GM12878 (cell line): ENCODE measurements around the gene RPLP2. TPM values are rescaled to one million over a fixed set of nuclear protein-coding genes. Genes with fewer than 3 reads are reported as not detected.

Experiments
- BHLHE40 ChIP-seq, 2 experiments: fragments of 450-650 bp in 1 of 2; IDR thresholded peaks; 2 replicates each; pipeline ENCODE4 v1.6.1; 2011 to 2017; ENCODE audit warnings: low read depth in 2 of 2, borderline replicate concordance in 1 of 2, improper control_type of control experiment in 1 of 2, low read length in 1 of 2, mild to moderate bottlenecking in 1 of 2
- BMI1 ChIP-seq: fragments of 450-650 bp; IDR thresholded peaks from 2 replicates; pipeline ENCODE4 v1.6.1; 2016; ENCODE audit warnings: mild to moderate bottlenecking, moderate library complexity, borderline replicate concordance
- CHD2 ChIP-seq: IDR thresholded peaks from 2 replicates; pipeline ENCODE4 v1.6.1; 2011; ENCODE audit warnings: low read depth, low read length, improper control_type of control experiment, borderline replicate concordance
- CREM ChIP-seq: IDR thresholded peaks from 2 replicates; pipeline ENCODE4 v1.6.1; 2014; ENCODE audit warnings: antibody characterized with exemption, low read depth
- DPF2 ChIP-seq: fragments of 450-650 bp; IDR thresholded peaks from 2 replicates; pipeline ENCODE4 v1.6.1; 2017; ENCODE audit warnings: mild to moderate bottlenecking
- ESRRA ChIP-seq: IDR thresholded peaks from 2 replicates; pipeline ENCODE4 v1.6.1; 2012; ENCODE audit warnings: mild to moderate bottlenecking, low read length, improper control_type of control experiment
- HCFC1 ChIP-seq: fragments of 150-350 bp; IDR thresholded peaks from 2 replicates; pipeline ENCODE4 v1.6.1; 2014; ENCODE audit warnings: low read length
- HDGF ChIP-seq: fragments of 450-650 bp; IDR thresholded peaks from 2 replicates; pipeline ENCODE4 v1.6.1; 2016; ENCODE audit warnings: antibody characterized with exemption
- IRF4 ChIP-seq: IDR thresholded peaks from 2 replicates; pipeline ENCODE4 v1.6.1; 2011; ENCODE audit warnings: low read depth, low read length
- PAX5 ChIP-seq: IDR thresholded peaks from 2 replicates; pipeline ENCODE4 v1.6.1; 2011; ENCODE audit warnings: low read depth, low read length, borderline replicate concordance
- POLR2A ChIP-seq: IDR thresholded peaks from 2 replicates; pipeline ENCODE4 v1.6.1; 2011; ENCODE audit warnings: low read depth, mild to moderate bottlenecking, low read length
- POLR2AphosphoS5 ChIP-seq: IDR thresholded peaks from 2 replicates; pipeline ENCODE4 v1.6.1; 2011; ENCODE audit warnings: mild to moderate bottlenecking, low read length, inconsistent platforms
- RBBP5 ChIP-seq: fragments of 200-600 bp; sonication (generic); conservative IDR thresholded peaks from 2 replicates; pipeline ENCODE4 v1.6.1; 2016
- TARDBP ChIP-seq: IDR thresholded peaks from 2 replicates; pipeline ENCODE4 v1.6.1; 2016; ENCODE audit warnings: borderline replicate concordance
- TCF3 ChIP-seq: IDR thresholded peaks from 2 replicates; pipeline ENCODE4 v1.6.1; 2012; ENCODE audit warnings: low read depth, mild to moderate bottlenecking, low read length, borderline replicate concordance; ENCODE audit not compliant: insufficient read depth
- TCF7 ChIP-seq: IDR thresholded peaks from 2 replicates; pipeline ENCODE4 v1.6.1; 2014; ENCODE audit warnings: antibody characterized with exemption, borderline replicate concordance
- polyA plus RNA-seq, 11 experiments: library from polyadenylated mRNA; depleted of rRNA in 4 of 11; unstranded in 6 of 11; stranded (reverse) in 5 of 11; fragments of >200 nt; fragmentation: Nextera tagmentation in 4 of 11; fragmentation: Illumina TruSeq in 1 of 11; extraction: Ambion mirVana in 4 of 11; extraction: Trizol in 1 of 11; gene quantifications; 1 replicate in 1 of 11; 2 replicates in 10 of 11; pipeline versions ENCODE4 v1.2.1 to v1.2.3, GENCODE V29; 2011 to 2016; ENCODE audit warnings: inconsistent platforms in 2 of 11, missing spikeins in 2 of 11, low read depth in 1 of 11
- total RNA-seq, 4 experiments: library from RNA; depleted of rRNA in 3 of 4; stranded (reverse); fragments of >200 nt in 3 of 4; fragmentation: Illumina TruSeq in 1 of 4; extraction: Trizol in 1 of 4; gene quantifications; 2 replicates each; pipeline versions ENCODE4 v1.2.1 to v1.2.3, GENCODE V29; 2013 to 2021
- TF ChIP-seq, protein P1 (sequence below): IDR thresholded peaks from 2 replicates; pipeline ENCODE4 v1.6.1; 2012; ENCODE audit warnings: improper control_type of control experiment, low read depth, low read length; ENCODE audit not compliant: insufficient replicate concordance
- TF ChIP-seq, protein P2 (sequence below): fragments of 450-650 bp; IDR thresholded peaks from 2 replicates; pipeline ENCODE4 v1.6.1; 2017; ENCODE audit warnings: mild to moderate bottlenecking, moderate library complexity
- TF ChIP-seq, protein P3 (sequence below): fragments of 150-350 bp; IDR thresholded peaks from 2 replicates; pipeline ENCODE4 v1.6.1; 2014; ENCODE audit warnings: mild to moderate bottlenecking, low read depth, low read length

Gene RPLP2
- total and polyA plus RNA-seq, 10 of the 15 experiments (the other 5 are each of a cell fraction or from before 2014, with no cell fraction given), result 488 to 3,558 (median 1,481) TPM

DNA sequence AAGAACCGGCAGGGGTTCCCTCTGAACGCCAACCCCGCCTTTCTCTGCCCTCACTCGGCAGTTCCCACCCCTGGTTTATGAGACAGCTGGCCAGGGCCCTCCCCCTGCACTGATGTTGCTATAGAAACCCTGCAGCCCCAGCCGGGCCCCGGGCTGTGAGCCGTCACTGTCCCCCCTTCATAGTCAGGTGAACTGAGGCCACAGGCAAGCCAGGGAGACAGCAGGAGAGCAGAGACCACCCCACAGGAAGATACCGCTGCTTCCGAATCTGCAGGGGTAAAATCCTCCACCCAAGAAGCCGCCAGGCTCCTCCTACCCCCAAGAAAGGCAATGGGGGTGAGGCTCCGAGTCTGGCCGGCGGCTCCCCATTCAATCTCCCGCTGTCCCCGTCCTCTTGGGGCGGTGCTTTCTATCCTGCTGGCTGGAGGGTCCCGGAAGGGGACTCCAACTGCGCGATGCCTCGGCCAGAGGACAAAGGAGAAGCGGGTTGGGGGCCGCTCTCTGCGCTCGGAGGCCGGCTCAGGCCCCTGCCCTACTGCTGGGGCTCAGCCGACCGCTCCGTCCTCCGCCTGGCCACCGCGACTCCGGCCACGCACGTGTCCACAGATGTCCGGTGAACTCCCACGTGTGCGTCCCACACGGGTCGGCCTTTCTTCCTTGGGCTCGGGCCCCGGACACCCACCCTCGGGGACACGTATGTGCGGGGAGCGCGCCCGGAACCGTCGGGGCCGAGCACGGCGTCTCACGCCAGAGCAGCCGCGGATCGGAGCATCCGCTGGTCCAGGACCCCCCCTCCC is 12.3 kb upstream of the RPLP2 start (continued):
- TF ChIP-seq, protein P1, sequence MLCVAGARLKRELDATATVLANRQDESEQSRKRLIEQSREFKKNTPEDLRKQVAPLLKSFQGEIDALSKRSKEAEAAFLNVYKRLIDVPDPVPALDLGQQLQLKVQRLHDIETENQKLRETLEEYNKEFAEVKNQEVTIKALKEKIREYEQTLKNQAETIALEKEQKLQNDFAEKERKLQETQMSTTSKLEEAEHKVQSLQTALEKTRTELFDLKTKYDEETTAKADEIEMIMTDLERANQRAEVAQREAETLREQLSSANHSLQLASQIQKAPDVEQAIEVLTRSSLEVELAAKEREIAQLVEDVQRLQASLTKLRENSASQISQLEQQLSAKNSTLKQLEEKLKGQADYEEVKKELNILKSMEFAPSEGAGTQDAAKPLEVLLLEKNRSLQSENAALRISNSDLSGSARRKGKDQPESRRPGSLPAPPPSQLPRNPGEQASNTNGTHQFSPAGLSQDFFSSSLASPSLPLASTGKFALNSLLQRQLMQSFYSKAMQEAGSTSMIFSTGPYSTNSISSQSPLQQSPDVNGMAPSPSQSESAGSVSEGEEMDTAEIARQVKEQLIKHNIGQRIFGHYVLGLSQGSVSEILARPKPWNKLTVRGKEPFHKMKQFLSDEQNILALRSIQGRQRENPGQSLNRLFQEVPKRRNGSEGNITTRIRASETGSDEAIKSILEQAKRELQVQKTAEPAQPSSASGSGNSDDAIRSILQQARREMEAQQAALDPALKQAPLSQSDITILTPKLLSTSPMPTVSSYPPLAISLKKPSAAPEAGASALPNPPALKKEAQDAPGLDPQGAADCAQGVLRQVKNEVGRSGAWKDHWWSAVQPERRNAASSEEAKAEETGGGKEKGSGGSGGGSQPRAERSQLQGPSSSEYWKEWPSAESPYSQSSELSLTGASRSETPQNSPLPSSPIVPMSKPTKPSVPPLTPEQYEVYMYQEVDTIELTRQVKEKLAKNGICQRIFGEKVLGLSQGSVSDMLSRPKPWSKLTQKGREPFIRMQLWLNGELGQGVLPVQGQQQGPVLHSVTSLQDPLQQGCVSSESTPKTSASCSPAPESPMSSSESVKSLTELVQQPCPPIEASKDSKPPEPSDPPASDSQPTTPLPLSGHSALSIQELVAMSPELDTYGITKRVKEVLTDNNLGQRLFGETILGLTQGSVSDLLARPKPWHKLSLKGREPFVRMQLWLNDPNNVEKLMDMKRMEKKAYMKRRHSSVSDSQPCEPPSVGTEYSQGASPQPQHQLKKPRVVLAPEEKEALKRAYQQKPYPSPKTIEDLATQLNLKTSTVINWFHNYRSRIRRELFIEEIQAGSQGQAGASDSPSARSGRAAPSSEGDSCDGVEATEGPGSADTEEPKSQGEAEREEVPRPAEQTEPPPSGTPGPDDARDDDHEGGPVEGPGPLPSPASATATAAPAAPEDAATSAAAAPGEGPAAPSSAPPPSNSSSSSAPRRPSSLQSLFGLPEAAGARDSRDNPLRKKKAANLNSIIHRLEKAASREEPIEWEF, result no peak
- TF ChIP-seq HCFC1 (peak; percentile 7; the same call in 1 of the 2 replicates), CHD2 (0 out of 2 replicates have a peak, but pooled peaks have one; percentile 11), DPF2 (no peak), ESRRA (no peak), POLR2AphosphoS5 (peak; percentile 42; the same call in 1 of the 2 replicates), IRF4 (no peak), HDGF (0 out of 2 replicates have a peak, but pooled peaks have one; percentile 59), CREM (0 out of 2 replicates have a peak, but pooled peaks have one; percentile 20), TARDBP (0 out of 2 replicates have a peak, but pooled peaks have one; percentile 28), POLR2A (peak; percentile 71), BHLHE40 (IDR thresholded peaks at IDR 0.05; ENCODE audit: borderline replicate concordance in 1 of 2, low read depth in 2 of 2, low read length in 1 of 2) (peak; percentile 32 to 75; a peak in 1 of 4 replicates), TCF3 (0 out of 2 replicates have a peak, but pooled peaks have one; percentile 47), PAX5 (no peak), TCF7 (no peak), BMI1 (peak; percentile 86), RBBP5 (no peak)
- TF ChIP-seq, protein P2, sequence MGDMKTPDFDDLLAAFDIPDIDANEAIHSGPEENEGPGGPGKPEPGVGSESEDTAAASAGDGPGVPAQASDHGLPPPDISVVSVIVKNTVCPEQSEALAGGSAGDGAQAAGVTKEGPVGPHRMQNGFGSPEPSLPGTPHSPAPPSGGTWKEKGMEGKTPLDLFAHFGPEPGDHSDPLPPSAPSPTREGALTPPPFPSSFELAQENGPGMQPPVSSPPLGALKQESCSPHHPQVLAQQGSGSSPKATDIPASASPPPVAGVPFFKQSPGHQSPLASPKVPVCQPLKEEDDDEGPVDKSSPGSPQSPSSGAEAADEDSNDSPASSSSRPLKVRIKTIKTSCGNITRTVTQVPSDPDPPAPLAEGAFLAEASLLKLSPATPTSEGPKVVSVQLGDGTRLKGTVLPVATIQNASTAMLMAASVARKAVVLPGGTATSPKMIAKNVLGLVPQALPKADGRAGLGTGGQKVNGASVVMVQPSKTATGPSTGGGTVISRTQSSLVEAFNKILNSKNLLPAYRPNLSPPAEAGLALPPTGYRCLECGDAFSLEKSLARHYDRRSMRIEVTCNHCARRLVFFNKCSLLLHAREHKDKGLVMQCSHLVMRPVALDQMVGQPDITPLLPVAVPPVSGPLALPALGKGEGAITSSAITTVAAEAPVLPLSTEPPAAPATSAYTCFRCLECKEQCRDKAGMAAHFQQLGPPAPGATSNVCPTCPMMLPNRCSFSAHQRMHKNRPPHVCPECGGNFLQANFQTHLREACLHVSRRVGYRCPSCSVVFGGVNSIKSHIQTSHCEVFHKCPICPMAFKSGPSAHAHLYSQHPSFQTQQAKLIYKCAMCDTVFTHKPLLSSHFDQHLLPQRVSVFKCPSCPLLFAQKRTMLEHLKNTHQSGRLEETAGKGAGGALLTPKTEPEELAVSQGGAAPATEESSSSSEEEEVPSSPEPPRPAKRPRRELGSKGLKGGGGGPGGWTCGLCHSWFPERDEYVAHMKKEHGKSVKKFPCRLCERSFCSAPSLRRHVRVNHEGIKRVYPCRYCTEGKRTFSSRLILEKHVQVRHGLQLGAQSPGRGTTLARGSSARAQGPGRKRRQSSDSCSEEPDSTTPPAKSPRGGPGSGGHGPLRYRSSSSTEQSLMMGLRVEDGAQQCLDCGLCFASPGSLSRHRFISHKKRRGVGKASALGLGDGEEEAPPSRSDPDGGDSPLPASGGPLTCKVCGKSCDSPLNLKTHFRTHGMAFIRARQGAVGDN, result 0 out of 2 replicates have a peak, but pooled peaks have one; percentile 15
- TF ChIP-seq, protein P3, sequence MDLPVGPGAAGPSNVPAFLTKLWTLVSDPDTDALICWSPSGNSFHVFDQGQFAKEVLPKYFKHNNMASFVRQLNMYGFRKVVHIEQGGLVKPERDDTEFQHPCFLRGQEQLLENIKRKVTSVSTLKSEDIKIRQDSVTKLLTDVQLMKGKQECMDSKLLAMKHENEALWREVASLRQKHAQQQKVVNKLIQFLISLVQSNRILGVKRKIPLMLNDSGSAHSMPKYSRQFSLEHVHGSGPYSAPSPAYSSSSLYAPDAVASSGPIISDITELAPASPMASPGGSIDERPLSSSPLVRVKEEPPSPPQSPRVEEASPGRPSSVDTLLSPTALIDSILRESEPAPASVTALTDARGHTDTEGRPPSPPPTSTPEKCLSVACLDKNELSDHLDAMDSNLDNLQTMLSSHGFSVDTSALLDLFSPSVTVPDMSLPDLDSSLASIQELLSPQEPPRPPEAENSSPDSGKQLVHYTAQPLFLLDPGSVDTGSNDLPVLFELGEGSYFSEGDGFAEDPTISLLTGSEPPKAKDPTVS, result no peak
- TF ChIP-seq, all 136 proteins: peak for 18
